Hypothalamus (tissue), 51 donors: Measurements from ENCODE around the gene SMAD9.

Experiments used
- DNase-seq, 51 donors: peaks; one replicate each; lab custom pipeline; 2025; lab: John Stamatoyannopoulos, UW

Gene SMAD9

DNA sequence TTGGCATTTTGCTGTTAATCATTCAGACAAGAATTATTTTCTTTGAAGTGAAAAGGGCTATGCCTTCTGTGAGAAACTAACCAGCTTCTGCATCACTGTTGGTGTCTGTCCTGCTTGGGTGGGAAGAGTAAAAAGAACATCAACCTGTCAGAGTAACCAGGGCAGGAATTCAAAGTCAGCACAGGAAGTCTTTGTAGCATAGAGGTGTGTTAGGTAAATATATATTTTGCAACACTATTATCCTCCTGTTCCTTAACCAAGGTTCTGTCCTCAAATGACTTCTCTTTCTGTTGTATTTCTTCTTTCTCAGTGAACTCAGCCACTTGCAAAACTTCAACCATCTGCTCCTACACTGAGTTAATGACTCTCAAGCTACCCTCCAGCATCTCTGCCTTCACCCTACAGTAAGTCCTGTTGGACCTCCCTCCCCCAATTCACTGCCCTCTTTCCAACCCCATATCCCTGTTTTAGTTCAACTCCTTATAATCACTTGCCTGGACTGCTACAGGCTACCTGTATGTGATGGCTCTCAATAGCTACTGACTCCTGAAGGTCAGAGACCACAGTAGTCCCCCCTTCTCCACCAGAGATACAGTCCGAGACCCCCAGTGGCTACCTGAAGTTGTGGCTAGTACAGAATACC, 49.9 kb downstream of the SMAD9 start:
- no peak for DNase-seq

DNA sequence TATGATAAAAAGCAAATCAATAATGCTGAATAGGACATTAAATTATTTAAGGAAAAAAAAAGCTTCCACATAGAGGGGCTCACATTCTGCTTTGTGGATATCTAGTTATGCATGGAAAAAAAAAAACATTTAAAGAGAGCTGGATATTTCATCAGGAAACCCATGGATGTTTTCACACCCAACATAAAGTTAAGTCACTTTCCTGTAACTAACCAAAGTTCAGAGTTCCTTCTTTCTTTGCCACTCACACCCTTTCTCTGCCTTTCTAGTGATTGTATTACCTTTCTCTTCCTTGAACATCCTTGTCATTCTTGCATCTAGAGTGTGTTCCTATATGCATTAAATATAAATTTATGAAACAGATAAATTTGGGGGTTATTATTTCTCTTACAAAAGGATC, 53.8 kb downstream of the SMAD9 start:
- DNase-seq = no peak

DNA sequence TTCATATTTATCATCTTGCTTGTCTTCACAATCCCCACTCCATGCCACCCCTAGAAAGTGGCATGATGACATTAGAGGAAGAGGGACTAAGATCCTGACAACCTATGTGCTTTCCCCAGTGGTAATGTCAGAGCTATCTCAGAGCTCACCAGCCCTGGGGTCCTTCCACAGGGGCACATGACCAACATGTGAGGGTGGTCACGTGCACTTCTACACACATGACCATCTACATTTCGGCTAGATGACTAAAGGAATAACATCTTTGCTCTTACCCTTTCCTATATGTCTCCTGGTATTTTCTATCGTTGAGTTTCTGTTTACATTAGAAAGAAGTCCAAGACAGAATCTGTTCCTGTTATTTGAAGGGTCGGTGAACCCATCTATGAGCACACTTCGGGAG, 54.8 kb downstream of the SMAD9 start:
- no peak for DNase-seq

DNA sequence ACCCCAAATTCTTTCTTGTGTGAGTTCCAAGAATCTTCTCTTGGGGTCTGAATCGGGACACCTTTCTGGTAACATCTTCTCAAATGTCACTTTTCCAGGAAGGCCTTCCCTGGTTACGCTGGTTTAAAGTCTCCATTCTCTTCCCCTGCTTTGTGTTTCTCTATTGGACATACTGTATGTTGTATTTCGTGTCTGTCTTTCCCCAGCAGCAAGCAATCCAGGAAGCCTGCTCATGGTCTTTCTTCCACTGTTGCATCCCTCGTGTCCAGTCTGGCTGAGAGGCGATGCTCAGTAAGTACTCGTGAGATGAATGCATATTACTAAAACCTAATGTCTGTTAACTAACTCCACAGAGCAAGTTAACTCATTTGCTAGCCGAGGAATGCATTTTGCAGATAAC, 57.3 kb downstream of the SMAD9 start:
- DNase-seq = no peak

DNA sequence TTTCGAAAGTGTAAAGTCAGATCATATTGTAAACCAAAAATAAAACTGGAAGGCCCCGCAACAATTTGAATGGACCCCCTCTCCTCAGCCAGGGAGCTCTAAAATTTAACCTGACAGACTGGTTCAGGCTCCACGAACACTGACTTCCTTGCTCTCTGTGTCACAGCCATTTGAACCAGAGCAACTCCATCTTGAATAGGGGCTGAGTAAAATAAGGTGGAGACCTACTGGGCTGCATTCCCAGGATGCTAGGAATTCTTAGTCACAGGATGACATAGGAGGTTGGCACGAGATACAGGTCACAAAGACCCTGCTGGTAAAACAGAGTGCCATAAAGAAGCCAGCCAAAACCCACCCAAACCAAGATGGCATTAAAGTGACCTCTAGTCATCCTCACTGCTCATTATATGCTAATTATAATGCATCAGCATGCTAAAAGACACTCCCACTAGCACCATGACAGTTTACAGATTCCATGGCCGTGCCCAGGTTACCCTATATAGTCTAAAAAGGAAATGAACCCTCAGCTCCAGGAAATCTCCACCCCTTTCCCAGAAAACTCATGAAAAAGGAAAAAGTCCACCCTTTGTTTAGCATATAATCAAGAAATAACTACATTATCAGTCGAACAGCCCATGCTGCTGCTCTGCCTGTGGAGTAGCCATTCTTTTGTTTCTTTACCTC, 57.9 kb downstream of the SMAD9 start:
- DNase-seq = no peak

DNA sequence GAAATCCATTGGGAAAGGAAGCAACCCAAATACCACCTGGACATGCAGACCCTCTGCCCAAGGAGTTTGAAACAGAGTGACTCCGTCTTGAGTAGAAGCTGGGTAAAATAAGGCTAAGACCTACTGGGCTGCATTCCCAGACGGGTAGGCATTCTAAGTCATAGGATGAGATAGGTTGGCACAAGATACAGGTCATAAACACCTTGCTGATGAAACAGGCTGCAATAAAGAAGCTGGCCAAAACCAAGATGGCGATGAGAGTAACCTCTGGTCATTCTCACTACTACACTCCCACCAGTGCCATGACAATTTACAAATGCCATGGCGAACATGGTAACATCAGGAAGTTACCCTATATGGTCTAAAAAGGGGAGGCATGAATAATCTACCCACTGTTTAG, 60.8 kb downstream of the SMAD9 start:
- DNase-seq = no peak

DNA sequence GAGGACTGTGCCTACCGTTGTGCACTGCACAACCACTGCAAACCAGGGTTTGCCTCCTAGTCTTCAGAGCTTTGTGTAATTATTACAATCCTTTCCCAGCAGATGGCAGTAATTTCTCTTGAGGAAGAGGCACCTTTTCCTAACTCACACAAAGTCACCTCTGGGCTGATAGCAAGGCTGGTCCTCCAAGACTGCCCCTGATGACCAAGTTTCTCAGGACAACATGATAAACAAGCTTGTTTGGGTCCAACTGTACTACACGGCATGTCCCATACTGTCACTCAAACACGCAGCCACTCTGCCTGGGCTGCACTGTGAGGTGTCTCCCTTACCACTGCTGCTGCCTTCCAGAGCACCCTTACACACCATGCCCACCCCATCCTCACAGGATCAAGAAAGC, 61.7 kb downstream of the SMAD9 start:
- DNase-seq = peak in 1 of 51 donors; percentile 26

DNA sequence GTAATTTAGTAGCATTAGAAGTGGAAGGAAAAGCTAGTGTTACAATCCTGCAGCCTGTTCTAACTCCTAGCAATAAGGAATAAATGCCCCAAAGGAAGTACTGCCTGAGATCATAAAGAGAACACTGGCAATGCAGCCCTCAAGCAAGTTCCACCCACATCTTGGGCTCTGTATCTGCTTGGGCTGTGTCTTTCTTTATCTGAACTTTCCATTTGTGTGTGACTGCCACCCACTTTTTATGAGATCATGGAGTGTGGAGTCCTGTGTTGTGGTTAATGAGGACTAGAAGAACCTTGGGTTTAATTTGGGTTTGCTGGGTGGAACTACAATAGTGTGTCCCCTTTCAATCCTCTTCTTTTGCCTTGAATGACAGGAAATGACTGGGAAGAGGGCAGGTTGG, 62.8 kb downstream of the SMAD9 start:
- no peak for DNase-seq

DNA sequence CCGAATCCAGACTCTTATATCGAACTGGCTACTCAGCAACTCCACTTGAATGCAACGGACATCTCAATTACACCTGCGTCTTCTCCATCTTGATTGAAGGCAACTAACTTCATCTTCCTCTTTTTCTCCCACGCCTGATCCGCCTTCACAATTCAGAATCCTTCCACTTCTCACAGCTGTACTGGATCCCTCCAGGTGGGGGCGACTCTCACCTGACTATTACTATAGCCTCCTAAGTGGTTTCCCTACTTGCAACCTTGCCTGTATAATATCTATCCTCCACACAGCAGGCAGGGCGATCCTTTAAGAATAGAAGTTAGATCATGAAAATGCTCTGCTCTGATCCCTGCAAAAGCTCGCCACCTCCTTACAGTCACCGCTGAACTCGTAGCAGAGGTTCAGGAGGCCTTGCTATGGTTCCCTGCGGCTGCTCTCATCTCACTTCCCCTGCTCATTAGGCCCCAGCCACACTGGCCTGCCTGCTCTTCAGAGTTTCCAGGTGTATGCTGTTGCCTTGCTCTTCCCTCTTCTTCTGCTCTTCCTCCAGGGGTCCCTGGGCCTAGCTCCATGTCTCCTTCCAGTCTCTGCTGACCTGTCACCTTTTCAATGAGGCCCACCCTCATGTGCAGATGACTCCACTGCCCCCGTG, 69.1 kb downstream of the SMAD9 start:
- DNase-seq = no peak

DNA sequence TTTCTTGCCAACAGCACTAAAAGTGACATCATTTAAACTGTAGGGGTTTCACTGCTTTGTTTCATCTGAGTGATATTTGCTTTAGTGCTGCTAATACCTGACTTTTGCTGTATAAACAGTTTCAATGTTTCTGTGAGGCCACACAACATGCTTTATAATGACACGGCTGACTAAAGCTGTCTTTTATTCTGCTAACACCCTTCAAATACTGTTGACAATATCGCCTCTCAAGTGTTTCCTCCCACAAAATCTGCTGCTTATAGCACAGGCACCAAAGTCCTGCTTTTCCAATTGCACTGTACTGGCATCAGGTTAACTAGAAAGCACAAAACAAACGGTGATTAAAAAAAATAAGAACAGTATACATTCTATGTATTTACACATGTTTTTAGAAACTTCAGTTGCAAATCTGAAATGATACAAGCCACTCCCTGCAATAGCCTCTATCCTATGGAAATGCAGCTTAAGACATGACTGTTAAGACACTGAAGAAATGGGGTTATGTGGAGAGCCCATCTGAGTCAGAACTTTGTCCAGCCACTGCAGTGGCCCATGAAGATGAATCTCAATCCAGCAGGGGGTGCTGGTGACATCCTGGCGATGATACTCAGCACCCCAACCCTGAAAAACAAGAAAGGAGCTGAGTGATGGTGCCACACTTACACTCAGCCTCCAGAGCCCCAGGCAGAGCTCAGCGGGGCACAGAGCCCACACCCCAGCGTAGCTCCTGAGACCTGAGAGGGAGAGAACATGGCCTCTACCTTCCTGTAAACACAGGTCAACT, 71.6 kb downstream of the SMAD9 start:
- no peak for DNase-seq

DNA sequence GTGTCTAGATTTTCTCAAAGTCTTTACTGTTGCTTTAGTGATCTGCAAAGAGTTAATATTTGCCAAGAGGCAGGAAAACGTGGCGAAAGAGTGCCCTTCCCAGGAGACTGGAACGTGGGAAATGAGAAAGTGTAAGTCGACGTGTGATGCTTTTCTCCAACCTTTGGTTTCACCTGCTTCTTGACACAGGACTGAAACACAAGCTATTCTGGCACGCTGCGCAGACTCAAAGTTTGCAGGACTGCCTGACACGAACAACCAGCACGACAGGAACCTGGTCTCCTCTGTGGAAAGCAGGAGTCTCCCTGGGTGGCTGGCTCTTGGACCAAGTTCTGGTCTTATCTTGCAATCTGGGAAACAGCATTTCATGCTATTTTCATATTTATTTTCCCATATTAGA, 72.4 kb downstream of the SMAD9 start:
- DNase-seq = no peak

DNA sequence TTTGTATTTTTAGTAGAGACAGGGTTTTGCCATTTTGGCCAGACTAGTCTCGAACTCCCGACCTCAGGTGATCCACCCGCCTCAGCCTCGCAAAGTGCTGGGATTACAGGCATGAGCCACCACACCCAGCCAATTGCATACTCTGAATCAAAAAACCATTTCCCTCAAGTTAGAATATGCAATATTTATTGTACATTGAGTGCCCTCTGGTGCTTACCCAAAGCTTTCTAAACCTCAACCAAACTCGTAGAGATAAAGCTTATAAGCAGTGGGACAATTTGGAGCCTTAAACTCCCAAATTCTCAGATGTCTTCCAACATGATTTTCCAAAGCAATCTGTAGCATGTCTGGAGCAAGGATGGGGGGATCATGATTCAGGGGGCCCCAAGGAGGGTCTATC, 78.6 kb downstream of the SMAD9 start:
- DNase-seq = no peak

DNA sequence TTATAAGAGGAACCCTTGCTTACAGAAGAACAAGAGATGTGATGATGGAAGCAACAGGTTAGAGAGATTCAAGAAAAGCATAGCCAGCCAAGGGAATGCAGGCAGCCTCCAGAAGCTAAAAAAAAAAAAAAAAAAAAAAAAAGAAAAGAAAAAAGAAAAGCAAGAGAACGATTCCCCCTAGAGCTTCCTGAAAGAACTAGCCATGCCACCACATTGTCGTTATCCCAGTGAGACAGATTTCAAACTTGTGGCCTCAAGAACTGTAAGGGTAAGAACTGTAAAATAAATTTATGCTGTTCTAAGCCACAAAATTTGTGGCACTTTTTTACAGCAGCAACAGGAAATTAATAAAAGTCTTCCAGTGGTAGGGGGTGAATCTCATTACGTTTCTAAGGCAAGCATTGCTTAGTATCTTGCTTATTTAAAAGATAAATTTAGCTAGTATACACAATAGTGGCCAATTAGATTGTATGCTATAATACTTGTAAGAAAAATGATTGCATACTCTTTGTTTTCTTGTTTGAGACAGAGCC, 79.3 kb downstream of the SMAD9 start:
- DNase-seq = no peak

DNA sequence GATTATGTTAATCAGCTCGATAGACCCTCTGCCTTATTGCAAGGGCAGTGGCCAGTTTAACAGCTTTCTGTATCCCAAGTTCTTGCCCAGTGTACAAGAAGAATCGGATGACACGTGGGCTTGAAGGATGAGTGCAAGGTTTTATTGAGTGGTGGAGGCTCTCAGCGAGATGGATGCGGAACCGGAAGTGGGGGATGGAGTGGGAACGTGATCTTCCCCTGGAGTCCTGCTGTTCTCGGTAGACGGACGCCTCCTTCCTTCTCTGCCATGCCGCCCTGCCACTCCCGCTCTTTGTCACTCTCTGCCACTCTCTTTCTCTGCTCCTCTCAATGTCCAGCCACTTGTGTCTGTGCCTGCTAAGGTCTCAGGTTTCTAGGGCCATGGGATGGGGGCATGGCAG, 80.1 kb downstream of the SMAD9 start:
- no peak for DNase-seq

DNA sequence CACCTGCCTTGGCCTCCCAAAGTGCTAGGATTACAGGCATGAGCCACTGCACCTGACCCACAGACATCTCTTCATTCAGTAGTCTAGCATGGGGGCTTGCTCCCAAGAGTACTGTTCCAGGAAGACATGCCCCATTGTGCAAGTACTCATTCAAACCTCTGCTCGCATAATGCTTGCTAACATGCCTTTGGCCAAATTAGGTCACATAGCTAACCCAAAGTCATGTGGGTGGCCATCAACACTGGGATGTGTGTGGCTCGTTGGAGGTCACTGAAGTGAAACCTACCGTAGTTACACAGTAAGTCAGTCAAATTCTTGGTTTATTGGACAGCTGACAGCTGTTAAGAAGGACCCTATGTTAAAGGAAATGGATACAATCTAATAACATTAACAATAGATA, 80.8 kb downstream of the SMAD9 start:
- DNase-seq = no peak

DNA sequence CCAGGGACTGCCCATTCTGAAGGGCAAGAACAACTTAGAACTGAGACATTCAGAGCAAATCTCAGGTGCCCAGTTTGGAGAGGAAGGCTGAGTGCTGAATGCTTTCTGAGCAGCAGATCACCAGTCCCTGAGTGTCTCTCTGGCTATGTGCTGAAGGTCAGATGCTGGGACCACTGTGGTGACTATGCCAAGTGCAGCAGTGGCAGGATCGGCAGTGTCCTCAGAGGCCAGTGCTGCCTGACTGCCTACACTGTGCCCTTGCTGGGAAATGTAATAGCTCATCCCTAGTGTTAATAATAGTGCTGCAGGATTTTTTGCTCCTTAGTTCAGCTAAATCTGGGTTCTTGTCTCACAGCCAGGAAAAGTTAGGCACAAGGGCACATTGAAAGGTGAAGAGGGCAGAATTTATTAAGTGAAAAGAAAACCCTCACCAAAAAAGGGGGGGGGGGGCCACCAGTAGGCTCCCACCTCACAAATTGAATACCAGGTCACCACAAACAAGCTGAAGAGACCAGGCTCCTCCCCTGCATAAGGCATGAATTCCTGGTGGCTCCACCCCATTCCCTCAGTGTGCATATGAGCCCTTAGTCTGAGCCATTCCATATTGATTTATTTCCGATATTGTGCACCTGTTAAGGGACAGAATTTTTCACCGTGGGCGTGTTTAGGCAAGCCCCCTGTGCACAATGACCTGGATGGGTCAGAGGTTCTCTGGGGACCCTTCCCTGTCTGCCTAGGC, 82.5 kb downstream of the SMAD9 start:
- no peak for DNase-seq

DNA sequence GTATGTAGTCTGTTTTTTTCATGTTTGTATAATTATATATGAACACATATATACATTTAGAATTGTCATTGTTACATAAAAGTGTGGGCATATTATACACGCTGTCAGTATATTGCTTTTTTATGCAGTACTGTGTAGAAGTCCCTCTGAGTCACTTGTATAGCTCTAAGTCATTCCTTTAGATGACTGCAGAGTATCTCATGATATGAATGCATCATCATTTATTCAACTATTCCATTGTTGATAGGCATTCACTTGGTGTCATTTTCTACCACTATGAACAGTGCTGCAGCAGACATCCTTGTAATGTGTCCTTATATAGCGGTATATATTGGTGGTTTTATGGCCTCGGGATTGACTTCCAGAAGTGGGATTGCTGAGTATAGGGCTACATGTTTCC, 85.7 kb downstream of the SMAD9 start:
- no peak for DNase-seq

DNA sequence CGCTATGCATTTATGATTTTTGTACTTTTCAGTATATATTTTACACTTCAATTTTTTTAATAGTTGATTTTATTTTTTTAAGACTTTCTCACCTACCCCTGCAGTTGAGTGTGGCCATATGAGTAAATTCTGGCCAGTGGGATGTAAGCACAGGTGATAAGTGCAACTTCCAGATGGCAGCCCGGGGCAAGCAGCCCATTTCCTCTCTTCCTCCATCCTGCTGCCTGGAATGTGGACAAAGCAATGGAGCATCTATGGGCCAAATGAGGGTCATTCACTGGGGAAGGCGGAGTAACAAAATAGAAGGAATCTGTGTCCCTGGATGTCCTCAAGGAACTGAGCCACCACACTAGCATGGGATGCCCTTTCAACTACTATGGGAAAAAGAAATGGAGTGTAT, 88.7 kb downstream of the SMAD9 start:
- DNase-seq = no peak

DNA sequence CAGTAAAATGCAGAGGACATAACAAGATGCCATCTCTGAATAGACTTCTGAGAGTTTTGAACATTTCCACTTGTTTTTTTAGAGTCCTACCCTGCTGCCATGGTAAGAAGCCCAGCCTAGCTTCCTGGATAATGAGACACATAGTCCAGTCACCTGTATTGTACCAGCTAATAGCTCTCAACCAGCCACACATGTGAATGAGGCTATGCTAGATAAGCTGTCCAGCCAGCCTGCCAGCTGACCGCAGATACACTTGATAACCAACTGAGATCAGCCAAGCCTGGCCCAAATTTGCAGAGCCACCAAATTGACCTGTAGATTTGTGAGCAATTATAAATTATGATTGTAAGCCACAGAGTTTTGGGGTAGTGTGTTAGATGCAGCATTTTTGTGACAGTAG, 90.3 kb downstream of the SMAD9 start:
- no peak for DNase-seq

DNA sequence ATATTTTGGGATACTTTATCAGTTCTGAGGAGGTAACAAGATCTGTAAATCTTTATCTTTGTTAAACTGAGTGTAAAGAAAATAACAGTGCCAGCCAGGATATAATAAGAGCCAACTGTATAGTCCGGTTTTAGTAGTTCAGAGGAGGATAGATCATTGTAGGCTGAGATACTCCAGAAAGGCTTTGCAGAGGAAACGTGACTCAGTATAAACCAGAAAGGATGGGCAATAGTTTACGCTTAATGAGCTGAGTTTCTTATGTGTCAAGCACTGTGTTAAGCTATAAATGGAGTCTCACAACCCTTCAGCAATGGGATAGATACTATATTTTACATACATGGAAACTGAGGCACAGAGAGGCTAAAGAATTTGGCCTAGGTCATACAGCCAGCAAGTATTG, 97.3 kb downstream of the SMAD9 start:
- no peak for DNase-seq

DNA sequence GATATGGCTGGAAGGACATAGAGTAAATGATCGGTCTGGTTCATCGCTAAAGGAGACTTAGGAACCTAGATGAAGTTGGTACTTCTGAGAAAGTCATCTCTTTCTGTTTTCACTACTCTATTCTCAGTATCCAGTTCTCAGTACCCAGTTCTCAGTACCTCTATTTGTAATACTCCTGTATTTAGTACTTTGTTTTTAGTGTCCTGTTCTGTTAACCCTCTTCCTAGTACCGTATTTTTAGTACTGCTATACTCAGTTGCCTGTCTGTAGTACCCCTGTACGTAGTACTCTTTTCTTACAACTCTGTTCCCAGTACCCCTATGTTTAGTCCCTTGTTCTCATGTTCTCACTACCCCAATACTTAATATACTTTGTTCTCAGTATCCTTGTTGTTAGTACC, 99.8 kb downstream of the SMAD9 start:
- DNase-seq = no peak
